Suprapubic skin (tissue), 4 donors: ENCODE measurements around the gene MICAL2.

Experiments
- EP300 ChIP-seq: sonication (generic); formaldehyde crosslinking; IDR thresholded peaks from one replicate; pipeline ENCODE4 v1.6.1; 2017; ENCODE audit warnings: antibody characterized with exemption
- POLR2A ChIP-seq, 2 donors: fragments of 450-650 bp; IDR thresholded peaks; one replicate each; pipeline ENCODE4 v1.6.1; 2017; ENCODE audit warnings: antibody characterized with exemption in 2 of 2, mild to moderate bottlenecking in 2 of 2, moderate library complexity in 2 of 2
- POLR2AphosphoS5 ChIP-seq, 3 donors: sonication (generic); formaldehyde crosslinking; IDR thresholded peaks; one replicate each; pipeline ENCODE4 v1.6.1; 2017; ENCODE audit warnings: antibody characterized with exemption in 3 of 3
- TF ChIP-seq, protein P1 (sequence below), 2 donors: fragments of 200-600 bp in 1 of 2; fragments of 450-650 bp in 1 of 2; sonication (generic) in 1 of 2; IDR thresholded peaks; one replicate each; pipeline ENCODE4 v1.5.1; 2016 to 2019; ENCODE audit warnings: antibody characterized with exemption in 2 of 2, mild to moderate bottlenecking in 1 of 2, moderate library complexity in 1 of 2

DNA sequence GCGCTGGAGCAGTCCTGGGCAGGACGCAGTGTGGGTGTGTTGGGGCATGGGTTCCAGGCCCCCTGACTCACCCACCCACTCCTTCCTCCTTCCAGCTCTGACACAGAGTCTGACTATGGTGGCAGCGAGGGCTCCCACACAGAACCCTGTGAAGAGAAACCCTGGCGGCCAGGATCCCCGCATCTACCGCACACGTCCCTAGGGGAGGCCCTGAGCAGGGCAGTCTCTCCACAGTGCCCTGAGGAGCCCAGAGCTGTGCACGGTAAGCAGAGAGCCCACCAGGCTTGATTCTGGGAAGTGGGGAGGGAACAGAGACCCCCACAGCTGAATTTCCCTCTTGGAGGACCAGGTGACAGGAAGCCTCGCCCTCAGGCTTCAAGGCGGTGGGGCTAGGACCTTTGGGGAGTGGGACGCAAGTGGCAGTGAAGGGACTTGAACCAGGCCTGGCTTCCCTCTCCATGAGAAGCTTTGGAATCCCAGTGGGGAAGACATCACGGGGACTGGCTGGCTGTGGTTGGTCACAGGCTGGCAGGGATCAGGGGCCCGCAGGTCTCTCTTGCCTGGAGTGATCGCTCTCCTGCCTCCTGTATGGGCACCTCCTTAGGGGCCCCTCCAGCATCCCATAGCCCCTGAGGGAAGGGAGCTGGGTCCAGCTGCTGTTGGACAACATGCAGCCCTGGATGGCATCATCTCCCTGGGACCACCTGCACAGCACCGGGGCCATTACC is 170.6 kb downstream of the MICAL2 start:
- TF ChIP-seq, protein P1, sequence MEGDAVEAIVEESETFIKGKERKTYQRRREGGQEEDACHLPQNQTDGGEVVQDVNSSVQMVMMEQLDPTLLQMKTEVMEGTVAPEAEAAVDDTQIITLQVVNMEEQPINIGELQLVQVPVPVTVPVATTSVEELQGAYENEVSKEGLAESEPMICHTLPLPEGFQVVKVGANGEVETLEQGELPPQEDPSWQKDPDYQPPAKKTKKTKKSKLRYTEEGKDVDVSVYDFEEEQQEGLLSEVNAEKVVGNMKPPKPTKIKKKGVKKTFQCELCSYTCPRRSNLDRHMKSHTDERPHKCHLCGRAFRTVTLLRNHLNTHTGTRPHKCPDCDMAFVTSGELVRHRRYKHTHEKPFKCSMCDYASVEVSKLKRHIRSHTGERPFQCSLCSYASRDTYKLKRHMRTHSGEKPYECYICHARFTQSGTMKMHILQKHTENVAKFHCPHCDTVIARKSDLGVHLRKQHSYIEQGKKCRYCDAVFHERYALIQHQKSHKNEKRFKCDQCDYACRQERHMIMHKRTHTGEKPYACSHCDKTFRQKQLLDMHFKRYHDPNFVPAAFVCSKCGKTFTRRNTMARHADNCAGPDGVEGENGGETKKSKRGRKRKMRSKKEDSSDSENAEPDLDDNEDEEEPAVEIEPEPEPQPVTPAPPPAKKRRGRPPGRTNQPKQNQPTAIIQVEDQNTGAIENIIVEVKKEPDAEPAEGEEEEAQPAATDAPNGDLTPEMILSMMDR (IDR thresholded peaks at IDR 0.05): no peak
- no peak for TF ChIP-seq EP300
- no peak for TF ChIP-seq POLR2AphosphoS5 (IDR thresholded peaks at IDR 0.05)
- no peak for TF ChIP-seq POLR2A (IDR thresholded peaks at IDR 0.05)
